ENCODE measurements around the gene GPX3.

GPX3 gene

GRCh38 chr5:151058301-151058700 is 37.9 kb downstream of the GPX3 start:
- no peak for DNase-seq (ENCODE audit: low read depth, low spot score)

DNA sequence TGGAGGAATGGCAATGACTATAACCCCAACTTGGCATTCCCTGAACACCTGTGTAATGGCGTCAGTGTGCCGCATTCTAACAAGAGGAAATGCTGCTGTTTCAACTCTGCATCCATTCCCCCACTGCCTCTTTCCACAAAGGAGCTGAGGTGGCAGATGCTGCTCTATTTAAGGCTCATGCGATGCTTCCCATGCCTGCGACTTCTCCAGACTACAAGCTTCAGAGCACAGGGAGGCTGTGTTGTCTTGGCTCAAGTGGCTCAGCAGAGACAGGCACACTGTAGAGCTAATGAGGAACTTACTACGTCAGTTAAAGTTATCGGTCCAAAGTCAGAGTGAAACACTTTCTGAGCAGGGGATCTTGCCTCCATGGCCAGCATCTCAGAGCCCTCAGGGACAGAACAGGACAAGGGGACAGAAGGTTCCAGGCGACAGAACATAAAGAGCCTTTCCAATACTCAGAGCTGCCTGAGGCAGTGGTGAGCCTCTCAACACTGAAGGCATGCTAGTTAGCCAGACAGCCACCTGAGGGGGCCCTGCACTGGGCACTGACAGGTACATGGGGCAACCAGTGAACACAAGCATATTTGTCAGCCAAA is 38.6 kb downstream of the GPX3 start:
- DNase-seq (ENCODE audit: low read depth, low spot score): no peak

DNA sequence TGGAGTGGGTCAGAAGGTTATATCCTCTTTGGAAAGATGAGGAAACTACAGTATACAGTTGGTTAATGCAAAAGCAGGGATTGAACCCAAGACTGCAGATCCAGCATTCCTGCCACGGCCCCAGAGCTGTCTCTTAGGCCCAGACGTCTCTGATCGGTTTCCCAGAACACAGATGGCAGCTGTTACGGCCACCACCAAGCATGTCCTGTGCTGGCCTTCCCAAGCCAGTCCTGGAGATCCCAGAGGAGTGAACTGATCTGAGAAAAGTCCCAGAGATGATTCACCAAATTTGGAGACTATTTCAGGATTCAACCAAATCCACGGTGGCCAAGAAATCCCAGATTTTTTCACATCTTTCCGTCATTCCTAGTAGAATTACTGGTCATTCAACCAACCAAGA is 40.4 kb downstream of the GPX3 start:
- DNase-seq (ENCODE audit: low read depth, low spot score): no peak

GRCh38 chr5:151062405-151063141 is 42.2 kb downstream of the GPX3 start:
- no peak for DNase-seq (ENCODE audit: low read depth, low spot score)

DNA sequence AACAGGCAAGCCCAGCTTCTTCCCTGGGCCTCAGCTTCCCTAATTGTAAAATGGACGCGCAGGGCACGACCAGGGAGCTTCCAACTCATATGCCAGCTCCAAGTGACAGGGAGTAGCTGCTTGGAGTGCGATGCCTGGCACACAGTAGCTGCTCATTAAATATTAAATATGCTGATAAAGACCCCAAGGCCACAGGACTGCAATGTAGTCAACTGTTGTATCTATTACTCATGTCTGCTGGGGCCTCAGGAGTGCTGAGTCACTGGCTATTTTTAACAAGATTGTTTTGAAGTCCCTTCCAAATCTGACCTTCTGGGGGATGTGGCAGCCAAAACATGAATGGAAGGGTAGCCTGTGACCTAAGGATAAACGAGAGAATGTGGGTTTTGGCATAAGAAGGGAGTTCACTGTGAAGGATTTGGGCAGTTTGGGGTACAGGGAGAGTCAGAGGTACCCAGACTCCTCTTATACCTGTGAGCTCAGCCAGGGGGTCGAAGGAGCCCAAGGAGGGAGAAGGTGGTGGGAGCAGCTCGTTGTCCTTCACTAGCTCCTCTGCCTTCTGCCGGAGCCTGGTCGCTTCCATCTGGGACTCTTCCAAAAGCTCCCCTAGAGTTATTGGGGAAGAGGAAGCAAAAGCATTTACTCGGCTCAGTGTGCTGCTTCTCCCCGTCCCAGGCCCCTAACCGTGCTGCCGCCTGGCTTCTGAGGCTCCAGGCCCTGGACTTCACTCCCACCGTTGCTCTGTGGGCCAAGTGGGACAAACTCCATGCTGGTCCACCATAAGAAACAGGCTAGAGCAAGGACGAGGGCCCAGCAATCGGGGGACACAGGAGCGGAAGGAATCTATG is 43.0 kb downstream of the GPX3 start:
- no peak for DNase-seq (ENCODE audit: low read depth, low spot score)

DNA sequence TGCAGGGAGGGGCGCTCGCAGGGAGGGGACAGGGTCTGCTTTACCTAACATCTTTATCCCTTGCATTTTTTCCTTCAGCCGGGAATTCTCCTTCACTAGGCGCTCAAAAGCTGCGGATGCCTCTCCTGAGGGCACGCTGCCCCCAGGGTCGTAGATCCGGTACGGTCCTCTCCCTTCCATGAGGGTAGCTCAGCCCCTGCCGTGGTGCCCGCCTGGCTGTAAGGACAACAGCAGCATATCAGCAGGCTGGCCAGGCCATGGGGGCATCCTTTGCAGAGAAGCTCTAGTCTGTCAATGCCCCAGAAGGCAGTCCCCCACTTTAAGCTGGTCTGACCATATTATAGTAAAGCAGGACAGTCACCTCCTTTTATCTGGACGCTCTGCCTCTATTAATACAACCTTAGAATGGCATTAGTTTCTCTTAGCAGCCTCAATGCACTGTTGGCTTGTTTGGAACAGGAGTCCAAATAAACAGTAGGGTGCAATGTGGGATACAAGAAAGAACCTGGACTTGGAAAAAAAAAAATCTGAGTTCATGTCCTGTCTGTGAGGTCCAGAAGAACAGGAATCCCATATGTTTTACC is 44.6 kb downstream of the GPX3 start:
- no peak for DNase-seq (ENCODE audit: low read depth, low spot score)

DNA sequence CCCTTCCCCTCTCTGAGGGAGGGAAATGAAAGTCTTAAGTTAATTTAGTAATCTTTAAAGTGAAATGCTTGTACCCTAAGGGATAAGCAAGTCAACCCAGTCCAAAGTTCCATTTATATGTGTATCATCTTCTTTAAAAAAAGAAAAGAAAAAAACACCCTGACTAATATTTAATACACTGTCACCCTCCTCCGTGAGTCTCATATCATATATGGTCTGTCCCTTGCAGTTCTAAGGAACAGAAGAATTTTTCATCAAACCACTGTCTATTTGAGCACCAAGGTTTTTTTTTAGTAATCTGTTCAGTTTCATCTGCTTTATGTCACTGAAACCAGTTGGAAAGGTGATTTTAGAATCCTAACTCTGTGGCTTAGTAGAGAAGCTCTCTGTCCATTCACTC is 45.2 kb downstream of the GPX3 start:
- DNase-seq (ENCODE audit: low read depth, low spot score): no peak

GRCh38 chr5:151066920-151067319 is 46.5 kb downstream of the GPX3 start:
- no peak for DNase-seq (ENCODE audit: low read depth, low spot score)

DNA sequence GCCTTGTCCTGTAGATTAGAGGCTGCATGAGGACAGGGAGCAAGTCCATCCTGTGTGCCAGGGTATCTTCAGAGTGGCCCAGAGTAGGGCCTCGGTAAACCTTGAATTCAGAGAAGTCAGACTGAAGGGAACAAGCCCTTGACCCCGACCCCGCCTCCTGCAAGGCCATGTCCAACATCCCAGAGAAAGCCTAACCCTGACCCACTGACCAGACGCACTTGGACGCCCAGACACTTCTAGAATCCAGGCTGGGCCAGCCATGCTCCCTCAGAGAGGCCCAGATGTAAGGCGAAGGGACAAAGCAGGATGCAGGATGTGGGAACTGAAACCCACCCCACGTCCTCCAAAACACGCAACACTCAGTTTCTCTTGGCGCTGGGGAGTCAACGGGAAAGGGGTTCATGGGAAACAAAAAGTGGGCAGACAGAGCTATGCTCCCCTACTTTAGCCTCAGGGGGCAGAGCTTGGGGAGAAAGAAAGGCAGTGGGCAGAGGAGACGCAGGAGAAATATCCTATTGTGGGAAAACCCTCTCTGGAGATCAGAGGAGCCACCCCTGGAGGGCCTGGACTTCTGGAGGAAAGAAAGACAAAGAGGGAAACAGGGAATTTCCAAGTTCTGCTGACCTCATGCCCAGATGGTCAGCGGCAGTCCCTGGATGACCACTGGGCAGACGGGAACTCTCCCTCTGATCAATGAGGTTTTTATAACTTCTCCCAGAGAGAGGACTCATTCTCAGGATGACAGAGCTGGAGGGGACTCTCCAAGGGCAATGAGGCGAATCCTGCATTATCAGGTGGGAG is 47.4 kb downstream of the GPX3 start:
- no peak for DNase-seq (ENCODE audit: low read depth, low spot score)

GRCh38 chr5:151068433-151069197 is 48.2 kb downstream of the GPX3 start:
- no peak for DNase-seq (ENCODE audit: low read depth, low spot score)

DNA sequence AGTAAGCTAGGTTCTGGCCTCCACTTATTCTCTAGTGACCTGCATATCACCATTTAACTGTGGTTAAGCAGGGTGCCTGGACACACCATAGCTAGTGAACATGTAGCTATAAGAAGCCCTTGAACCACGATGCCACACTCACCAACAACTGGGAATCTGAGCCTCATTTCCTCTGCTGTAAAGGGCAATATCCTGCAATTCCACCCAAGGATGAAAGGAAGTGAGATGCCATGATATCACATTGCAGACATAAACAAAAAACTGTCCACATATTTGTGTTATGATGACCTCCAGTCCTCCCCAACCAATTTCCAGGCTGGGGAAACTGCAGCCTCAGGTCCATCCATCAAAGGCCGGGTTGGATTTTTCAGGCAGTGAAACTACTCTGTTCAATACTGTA is 50.1 kb downstream of the GPX3 start:
- DNase-seq (ENCODE audit: low read depth, low spot score): no peak

DNA sequence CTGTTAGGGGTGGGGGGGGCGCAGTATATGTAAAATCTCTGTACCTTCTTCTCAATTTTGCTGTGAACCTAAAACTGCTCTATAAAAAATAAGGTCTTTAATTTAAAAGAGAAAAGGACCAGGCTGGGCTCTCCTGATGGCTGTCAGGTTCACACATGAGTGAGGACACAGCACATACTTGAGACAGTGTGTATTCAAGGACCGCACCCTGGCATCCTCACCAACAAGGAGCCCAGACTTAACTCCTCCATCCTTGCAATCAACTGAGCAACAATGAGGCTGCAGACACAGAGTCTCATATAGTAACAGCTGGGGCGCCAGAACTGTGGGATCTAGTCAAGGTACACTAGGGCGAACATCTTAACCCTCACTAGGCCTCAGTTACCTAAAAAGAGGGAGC is 50.6 kb downstream of the GPX3 start:
- DNase-seq (ENCODE audit: low read depth, low spot score): no peak

GRCh38 chr5:151071848-151072629 is 51.6 kb downstream of the GPX3 start:
- DNase-seq (ENCODE audit: low read depth, low spot score): no peak

GRCh38 chr5:151072630-151073025 is 52.2 kb downstream of the GPX3 start:
- no peak for DNase-seq (ENCODE audit: low read depth, low spot score)

GRCh38 chr5:151073280-151073679 is 52.9 kb downstream of the GPX3 start:
- no peak for DNase-seq (ENCODE audit: low read depth, low spot score)

DNA sequence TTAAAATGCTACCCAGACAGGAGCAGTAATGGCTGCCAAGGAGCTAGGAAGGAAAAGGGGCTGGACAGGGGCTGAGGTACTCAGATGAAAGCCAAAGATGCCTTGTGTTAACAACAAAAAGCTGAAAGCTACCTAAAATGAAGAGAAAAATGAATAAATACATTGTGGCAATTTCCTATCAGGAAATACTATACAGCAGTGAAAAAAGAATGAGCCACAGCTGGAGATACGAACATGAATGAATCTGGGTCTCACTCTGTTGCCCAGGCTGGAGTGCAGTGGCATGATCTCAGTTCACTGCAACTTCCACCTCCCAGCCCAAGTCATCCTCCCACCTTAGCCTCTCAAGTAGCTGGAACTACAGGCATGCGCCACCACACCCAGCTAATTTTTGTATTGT is 54.2 kb downstream of the GPX3 start:
- no peak for DNase-seq (ENCODE audit: low read depth, low spot score)

GRCh38 chr5:151075698-151076331 is 55.4 kb downstream of the GPX3 start:
- DNase-seq (ENCODE audit: low read depth, low spot score): no peak

DNA sequence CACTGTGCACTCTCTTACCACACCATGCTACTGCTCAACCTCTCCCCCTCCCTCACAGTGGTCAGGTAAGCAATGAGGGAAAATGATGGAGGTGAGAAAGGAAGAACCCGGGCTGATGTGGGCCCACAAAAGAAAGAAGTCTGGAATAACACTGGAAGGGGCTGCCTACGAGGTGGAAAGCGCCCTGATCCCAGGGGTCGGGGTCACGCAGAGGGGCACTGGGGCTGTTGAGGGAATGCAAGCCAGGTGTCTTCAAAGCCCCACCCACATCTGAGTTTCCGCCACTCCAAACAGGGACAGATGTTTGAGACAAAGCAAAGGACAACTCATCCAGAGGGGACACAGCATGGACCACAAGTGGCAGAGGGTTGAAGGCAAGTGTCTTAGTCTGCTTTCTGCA is 56.2 kb downstream of the GPX3 start:
- no peak for DNase-seq (ENCODE audit: low read depth, low spot score)

DNA sequence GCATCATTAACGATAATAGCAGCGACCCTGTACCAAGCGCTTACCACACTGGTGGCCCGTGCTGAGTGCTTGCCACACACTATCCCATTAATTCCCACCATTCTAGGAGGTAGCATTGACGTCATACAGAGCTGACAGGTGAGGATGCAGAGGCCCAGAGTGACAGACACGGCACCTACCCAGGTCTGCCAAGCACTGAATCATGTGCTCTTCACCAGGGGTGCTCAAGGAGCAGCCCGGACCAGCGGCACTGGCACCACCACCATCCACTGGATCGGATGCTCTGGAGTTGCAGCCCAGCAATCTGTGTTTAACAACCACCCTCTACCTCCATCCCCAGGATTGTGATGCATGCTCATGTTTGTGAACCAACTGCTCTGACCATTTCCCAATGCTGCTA is 57.0 kb downstream of the GPX3 start:
- no peak for DNase-seq (ENCODE audit: low read depth, low spot score)

- DNase-seq (ENCODE audit: low read depth, low spot score): no peak
Measured at GRCh38 chr5:151077967-151078366, 57.6 kb downstream of the GPX3 start.
